NCI-H526 (cell line): ENCODE data around the gene ADK.
"Not testable (repeated sequence)": the region's sequence is repeated elsewhere in the genome, so short reads cannot be mapped to it uniquely, and the experiment has no call there.

ENCODE experiments used
- DNase-seq, 2 experiments: peaks; one replicate each; lab custom pipeline; 2025; lab: John Stamatoyannopoulos, UW

Gene ADK

DNA sequence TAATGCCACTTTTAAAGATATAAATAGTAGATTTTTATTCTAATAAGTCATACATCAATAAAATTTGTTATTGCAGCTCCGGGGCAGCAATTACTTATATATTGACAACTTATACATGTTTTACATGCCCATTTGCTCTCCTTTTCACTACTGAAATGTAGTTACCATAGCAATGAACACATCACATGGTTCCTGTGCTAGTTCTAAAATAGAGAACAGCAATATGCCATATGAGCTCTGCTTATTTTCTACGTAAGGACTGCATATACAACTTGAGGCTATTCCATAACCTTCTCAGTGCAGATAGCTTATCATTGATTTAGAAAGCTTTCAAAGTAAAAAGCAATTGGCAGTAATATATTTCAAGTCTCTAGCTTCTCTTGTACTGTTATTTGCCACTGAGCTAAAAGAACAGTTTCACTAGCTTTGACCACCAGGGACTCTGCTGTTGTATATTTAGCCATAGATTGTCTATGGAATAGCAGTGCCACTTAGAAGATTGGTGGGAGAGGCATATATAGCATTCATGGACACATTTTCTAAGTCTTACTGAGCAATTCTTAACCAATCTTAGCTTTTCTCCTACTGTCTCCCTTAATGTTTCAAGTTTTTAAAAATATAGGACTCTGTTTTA lies 405.2 kb downstream of the ADK start:
- no peak for DNase-seq

DNA sequence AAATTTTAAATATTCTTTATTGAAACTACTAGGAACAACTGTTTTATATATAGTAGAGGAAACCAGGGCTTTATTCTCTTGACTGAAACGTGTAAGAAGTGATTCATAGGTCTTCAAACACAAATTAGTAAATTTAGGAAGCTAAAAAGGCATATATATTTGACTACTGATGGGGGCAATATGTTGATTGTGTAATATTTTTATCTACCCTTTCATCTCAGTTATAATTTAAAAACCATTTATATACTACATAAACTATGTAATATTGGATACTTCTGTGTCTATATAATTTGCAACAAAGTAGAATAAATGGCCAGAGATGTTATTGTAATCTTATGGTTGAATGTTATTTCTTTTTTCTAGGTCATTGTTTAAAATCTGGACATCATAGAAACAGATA lies 406.1 kb downstream of the ADK start:
- no peak for DNase-seq

DNA sequence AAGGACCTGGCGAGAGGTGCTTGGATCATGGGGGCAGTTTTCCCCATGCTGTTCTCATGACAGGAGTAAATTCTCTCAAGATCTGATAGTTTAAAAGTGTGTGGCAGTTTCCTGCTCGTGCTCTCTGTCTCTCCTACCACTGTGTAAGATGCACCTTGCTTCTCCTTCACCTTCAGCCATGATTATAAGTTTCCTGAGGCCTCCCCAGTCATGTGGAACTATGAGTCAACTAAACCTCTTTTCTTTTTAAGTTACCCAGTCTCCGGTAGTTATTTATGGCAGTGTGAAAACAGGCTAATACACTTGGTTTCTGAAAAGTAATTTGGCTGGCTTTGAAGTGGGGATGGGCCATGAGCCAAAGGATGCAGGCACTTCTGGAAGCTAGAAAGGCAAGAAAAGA lies 407.4 kb downstream of the ADK start:
- no peak for DNase-seq

GRCh38 chr10:74558897-74559296 lies 407.9 kb downstream of the ADK start:
- no peak for DNase-seq

DNA sequence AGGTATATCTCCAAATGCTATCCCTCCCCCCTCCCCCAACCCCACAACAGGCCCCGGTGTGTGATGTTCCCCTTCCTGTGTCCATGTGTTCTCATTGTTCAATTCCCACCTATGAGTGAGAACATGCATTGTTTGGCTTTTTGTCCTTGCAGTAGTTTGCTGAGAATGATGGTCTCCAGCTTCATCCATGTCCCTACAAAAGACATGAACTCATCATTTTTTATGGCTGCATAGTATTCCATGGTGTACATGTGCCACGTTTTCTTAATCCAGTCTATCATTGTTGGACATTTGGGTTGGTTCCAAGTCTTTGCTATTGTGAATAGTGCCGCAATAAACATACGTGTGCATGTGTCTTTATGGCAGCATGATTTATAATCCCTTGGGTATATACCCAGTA lies 417.9 kb downstream of the ADK start:
- DNase-seq = not testable (repeated sequence)

- DNase-seq = not testable (repeated sequence)
Observed at GRCh38 chr10:74573497-74573896, 422.5 kb downstream of the ADK start.

- DNase-seq = no peak
Observed at GRCh38 chr10:74575191-74575720, 424.2 kb downstream of the ADK start.

DNA sequence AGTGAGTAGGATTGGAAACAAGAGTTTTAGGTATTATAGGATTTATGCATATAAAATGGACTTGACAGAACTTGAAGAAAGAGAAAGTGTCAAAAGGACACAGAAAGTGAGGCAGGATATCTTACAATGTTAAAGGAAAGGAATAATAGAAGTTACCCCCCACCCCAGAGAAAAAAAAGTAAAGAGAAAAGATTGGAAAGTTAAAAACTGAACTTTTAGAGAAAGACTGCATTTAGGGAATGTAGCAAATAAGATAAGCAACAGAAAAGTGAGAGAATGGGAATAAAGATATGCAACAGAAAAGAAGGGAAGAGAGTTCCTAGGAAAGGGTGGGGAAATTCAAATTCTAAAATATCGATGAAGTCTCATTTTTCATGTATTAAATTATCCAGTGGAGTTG lies 424.9 kb downstream of the ADK start:
- DNase-seq = no peak

DNA sequence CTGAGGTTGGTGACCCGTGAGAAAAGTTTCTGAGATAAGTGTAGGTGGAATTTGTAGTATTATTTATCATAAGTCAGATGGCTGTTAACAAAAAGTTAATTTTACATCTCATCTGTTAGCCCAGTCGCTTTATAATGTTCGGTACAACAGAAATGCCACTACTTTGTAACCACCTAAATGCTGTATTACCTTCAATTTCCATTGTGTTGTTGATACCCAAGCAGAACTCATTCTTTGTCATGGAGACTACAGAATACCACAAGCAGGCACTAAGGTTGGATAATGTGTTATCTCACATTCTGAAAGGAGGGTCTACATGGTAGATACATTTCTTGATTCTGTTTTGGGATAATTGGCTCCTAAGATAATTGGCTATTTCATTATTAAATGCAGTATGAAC lies 425.6 kb downstream of the ADK start:
- DNase-seq = no peak

- not testable (repeated sequence) for DNase-seq
Observed at GRCh38 chr10:74580438-74580837, 429.4 kb downstream of the ADK start.

DNA sequence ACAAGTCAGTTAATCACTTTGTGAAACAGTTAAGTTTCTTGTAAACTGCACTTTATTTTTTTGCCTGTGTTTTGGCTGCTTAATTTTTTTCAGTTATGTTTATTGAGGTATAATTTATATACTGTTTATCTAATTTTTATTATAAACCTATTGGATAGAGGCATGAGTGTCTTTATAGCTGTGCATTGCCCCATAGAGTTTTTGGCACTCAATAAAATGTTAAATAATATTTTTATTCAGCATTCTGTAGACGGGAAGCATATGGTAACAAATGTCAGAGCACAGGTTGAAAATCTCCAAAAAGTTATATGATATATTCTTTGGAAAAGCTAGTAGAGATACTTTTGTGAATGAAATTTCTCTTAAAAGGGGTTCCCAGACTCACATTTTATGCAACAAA lies 431.5 kb downstream of the ADK start:
- DNase-seq = no peak

DNA sequence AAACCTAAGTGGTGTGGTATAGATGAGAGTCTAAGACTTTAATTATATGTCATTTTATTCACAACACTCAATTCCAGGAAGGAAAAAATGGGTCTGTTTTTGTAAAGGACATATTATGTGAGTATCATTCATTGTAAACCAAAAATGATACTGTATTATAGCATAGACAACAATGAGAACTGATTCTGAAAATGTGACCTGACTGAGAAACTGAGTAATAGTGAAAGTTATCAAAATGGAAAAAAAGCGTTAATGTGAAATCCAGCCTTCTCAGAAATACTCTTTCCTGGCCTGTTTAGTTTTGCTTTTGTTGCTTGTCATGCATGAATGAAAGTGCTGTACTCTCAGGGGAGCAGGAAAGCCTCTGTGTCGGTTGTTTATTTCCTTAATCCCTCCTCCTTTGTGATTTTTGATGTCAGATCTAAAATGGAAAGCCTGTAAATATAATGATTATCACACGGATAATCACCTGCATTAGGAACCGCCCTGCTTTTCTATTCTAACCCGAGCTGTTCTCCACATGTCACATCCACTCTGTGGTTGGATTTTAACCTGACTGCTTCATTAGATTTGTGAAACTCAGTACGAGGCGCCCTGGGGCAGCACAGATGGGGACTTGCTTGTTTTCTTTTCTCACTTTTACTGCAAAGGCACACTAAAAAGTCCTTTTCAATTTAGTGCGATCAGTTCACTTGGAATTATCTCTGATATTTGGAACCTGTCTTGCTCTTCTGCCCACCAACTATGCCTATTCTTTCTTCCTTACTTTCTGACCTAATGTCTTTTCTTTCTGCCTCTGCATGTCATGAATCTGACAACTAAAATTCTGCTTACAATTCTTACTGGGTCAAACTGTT lies 434.4 kb downstream of the ADK start:
- peak; percentile 16 to 50 for DNase-seq

DNA sequence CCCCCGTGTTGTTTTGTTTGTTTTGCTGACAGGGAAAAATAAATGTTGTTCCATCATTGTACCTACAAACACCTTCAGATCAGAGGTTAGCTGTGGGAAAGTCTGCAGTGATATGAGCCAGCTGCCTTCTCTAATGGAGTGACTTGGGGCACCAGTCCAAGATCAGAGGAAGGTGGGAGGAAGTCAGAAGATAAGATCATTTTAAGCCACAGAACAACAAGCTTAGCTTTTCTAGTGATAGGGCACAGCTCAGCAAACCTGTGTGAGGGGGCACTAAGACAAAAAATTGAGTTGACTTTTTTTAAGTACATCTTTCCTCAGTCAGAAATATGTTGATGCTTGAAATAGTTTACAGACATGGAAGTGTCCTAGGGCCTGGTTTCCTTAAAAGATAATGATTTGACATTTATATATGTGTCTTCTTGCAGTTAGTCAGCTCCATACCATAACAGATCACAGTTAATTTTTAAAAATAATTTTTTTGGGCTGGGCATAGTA lies 435.1 kb downstream of the ADK start:
- no peak for DNase-seq

GRCh38 chr10:74587109-74587854 lies 436.3 kb downstream of the ADK start:
- DNase-seq = no peak

GRCh38 chr10:74589226-74589673 lies 438.2 kb downstream of the ADK start:
- peak in 1 of 2 experiments; percentile 15 for DNase-seq

GRCh38 chr10:74589851-74590250 lies 438.8 kb downstream of the ADK start:
- DNase-seq = no peak

GRCh38 chr10:74593470-74593869 lies 442.4 kb downstream of the ADK start:
- DNase-seq = no peak

DNA sequence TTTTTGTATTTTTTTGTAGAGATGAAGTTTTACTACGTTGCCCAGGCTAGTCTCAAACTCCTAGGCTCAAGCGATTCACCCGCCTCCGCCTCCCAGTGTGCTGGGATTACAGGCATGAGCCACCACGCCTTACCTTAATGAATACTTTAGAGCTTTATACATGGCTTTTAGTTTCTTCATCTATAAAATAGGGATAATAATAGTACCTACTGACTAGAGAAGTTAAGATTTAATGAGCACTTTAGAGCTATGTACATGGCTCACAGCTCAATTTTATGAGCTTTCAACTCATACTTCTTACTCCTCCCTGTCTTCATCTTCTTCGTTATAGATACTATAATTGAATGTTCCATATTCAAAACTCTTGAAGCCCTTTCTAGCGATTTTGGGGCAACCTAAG lies 445.7 kb downstream of the ADK start:
- DNase-seq = no peak

- no peak for DNase-seq
Observed at GRCh38 chr10:74598891-74599566, 448.0 kb downstream of the ADK start.

- DNase-seq = no peak
Observed at GRCh38 chr10:74599672-74600071, 448.7 kb downstream of the ADK start.

DNA sequence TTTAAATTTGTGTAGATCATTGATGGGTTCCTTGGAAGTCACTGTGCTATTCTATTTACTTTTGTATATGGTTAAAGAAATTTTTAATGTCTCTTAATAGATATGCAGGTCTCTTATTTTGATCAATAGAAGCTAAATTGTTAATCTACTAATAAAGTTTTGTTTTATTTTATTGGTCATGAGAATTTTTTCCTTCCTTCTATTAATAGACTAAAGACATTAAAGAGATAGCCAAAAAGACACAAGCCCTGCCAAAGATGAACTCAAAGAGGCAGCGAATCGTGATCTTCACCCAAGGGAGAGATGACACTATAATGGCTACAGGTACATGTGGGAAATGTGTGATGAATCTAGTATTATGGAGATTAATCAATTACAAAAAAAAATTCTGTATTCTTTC lies 449.1 kb downstream of the ADK start:
- no peak for DNase-seq

- no peak for DNase-seq
Observed at GRCh38 chr10:74602576-74602975, 451.6 kb downstream of the ADK start.
